Breast epithelium (tissue), 3 donors: Measurements from ENCODE around the gene TESPA1.

Experiments
- POLR2AphosphoS5 ChIP-seq, 3 donors: sonication (generic); formaldehyde crosslinking; IDR thresholded peaks; one replicate each; pipeline ENCODE4 v1.6.1; 2017; ENCODE audit warnings: antibody characterized with exemption in 3 of 3
- TF ChIP-seq, protein P1 (sequence below), 3 donors: fragments of 450-650 bp; IDR thresholded peaks; one replicate each; pipeline ENCODE4 v1.5.1; 2016 to 2017; ENCODE audit warnings: antibody characterized with exemption in 3 of 3, mild to moderate bottlenecking in 3 of 3, moderate library complexity in 3 of 3

DNA sequence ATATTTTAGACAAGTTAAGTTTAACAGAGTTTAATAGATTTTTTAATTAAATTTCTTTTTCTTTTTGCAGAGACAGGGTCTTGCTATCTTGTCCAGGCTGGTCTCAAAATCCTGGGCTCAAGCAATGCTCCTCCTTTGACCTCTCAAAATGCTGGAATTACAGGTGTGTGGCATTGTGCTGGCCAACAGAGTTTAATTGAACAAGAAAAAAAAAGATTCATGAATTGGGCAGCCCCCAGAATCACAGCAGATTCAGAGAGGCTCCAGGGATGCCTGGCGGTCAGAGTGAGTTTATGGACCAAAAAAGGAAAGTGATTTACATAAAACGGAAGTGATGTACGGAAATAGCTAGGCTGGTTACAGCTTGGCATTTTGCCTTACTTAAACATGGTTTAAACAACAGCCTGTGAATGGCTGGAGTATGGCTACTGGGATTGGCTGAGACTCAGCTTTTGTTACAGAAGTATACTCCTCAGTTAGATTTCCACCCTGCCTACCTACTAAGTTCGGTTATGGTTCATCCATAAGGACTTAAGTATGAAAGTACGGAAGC lies 14.5 kb upstream of the TESPA1 start:
- no peak for TF ChIP-seq POLR2AphosphoS5 (IDR thresholded peaks at IDR 0.05)
- TF ChIP-seq, protein P1, sequence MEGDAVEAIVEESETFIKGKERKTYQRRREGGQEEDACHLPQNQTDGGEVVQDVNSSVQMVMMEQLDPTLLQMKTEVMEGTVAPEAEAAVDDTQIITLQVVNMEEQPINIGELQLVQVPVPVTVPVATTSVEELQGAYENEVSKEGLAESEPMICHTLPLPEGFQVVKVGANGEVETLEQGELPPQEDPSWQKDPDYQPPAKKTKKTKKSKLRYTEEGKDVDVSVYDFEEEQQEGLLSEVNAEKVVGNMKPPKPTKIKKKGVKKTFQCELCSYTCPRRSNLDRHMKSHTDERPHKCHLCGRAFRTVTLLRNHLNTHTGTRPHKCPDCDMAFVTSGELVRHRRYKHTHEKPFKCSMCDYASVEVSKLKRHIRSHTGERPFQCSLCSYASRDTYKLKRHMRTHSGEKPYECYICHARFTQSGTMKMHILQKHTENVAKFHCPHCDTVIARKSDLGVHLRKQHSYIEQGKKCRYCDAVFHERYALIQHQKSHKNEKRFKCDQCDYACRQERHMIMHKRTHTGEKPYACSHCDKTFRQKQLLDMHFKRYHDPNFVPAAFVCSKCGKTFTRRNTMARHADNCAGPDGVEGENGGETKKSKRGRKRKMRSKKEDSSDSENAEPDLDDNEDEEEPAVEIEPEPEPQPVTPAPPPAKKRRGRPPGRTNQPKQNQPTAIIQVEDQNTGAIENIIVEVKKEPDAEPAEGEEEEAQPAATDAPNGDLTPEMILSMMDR (IDR thresholded peaks at IDR 0.05): no peak
